HG02970 (cell line): ENCODE data around the gene LZTFL1.

Experiments used
- ATAC-seq: cut with Tn5 transposase; IDR thresholded peaks from one replicate; pipeline ENCODE4 v1.9.1; 2021; ENCODE audit warnings: mild to moderate bottlenecking, moderate library complexity, moderate number of reproducible peaks; ENCODE audit not compliant: unreplicated experiment, low FRiP score

The LZTFL1 gene, protein sequence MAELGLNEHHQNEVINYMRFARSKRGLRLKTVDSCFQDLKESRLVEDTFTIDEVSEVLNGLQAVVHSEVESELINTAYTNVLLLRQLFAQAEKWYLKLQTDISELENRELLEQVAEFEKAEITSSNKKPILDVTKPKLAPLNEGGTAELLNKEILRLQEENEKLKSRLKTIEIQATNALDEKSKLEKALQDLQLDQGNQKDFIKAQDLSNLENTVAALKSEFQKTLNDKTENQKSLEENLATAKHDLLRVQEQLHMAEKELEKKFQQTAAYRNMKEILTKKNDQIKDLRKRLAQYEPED

DNA sequence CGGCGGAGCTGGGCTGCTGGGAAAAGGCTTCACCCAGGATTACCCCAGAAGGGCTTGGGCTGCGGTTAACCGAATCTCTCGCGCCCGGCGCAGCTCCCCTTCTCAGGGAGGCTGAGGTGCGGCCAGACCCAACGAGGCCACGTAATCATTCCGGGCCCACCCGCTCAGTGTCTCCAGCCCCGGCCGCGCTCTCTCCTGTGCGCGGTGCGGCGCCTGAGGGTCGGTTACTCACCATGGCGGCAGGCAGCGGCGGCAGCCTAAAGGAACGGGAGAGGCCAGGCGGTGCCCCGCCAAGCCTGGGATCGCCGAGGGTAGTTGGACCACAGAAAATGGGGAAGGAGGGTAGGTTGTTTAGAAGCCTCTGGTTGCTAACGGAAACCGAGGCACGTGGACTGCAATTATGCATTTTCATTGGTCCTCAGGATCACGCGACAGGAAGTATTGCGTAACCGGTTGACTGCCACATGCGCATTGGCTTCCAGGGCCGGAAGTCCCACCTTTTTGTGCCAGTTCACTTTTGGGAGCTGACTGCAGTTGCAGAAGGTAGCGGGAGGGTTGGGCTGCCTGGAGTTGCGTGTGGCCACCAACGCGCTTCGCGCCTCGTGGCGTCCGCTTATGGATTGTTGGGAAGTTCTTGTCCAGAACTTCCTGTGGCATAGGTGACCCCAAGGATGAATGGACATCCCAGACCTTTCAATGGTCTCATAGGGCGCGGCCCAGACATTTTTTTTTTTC, at the start of gene LZTFL1:
Gene LZTFL1 (minus strand): TSS at position 363 of the 735 bp plus-strand sequence. CDS start 128 bp downstream, at position 235.
- ATAC-seq: peak; percentile 58

DNA sequence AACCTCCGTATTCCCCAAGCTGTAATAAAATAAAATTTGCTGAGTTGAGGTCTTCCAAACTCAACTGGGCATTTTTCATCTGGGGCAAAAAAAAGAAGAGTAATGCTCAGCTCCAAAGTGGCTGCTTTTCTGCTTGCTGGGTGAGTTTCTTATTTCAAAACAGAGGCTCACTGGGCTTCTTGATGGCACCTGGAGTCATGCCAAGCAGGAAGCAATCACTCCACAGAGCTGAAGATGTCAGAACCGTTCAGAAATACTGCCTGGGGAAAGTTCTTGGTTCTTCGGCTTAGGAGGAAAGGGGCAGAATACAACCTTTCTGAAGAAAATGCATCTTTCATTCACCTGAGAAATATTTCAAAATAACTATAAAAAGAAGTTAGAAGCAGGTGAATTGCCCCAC, 48.5 kb upstream of the LZTFL1 start:
- no peak for ATAC-seq

DNA sequence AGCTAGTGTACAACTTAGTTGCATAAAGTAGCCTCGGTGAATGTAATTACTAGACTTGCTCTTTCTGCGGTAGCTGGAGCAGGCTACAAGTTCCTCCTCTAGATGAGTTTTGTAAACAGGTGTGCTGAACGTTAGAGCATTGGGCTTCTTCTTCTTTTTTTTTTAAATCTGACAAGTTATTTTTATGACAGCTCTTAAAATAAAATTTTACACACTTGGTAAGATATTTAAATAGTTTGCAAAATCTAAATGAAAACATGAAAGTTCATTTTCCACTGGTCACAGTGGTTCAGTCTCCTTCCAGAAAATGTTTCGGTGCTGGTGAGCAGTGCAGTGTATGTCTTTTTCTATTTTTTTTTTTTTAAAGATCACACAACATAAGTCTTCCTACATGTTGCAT, 47.4 kb upstream of the LZTFL1 start:
- ATAC-seq: no peak

DNA sequence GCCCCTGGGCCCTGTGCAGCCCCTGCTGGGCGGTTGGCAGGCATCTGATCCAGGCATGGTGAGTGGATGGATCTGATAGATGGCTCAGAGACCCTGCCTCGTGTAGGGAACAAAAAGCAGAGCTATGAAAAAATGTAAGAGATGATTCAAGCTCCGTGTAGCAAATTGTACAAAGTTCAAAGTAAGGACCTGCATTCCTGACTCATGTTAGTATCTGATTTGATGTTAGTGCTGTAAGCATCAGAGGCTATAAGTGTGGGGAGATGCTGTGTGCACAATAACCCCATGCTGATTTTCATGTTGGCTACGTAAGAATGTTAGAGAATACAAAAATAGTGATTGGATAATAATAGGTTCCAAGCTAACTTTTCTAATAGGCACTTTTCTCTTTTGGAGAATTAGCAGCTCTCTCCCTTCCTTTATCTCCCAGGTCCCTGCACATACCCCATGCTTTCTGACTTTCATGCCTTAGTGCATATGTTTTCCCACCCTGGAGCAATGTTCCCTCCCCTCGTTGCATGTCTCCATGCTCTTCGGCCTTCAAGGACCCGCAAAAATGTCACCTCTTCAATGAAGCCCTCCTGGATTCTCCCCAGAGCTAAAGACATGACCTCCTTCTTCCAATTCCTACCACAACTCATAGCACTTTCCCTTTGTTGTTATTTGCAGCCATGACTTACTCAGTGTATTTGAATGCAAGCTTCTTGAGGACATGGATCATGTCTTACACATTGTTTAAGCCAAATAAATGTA, 46.0 kb upstream of the LZTFL1 start:
- ATAC-seq: no peak

DNA sequence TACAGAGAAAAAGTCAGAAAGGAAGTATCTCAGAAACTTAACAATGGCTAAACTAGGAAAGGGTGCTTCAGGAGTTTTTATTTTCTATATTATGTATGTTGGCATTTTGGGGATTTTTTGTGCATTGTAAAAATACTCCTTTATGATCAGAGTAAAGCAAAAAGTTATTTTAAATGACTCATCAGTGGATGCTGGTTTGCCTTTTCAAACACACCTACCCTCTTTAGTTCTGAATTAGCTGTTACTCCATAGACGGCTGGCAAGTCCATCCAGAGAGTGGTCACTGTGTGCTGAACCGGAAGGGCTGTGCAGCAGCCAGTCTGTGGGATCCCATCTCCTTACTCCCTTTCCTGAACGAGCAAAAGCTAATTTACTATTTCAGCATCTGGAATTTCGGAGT, 45.4 kb upstream of the LZTFL1 start:
- no peak for ATAC-seq

DNA sequence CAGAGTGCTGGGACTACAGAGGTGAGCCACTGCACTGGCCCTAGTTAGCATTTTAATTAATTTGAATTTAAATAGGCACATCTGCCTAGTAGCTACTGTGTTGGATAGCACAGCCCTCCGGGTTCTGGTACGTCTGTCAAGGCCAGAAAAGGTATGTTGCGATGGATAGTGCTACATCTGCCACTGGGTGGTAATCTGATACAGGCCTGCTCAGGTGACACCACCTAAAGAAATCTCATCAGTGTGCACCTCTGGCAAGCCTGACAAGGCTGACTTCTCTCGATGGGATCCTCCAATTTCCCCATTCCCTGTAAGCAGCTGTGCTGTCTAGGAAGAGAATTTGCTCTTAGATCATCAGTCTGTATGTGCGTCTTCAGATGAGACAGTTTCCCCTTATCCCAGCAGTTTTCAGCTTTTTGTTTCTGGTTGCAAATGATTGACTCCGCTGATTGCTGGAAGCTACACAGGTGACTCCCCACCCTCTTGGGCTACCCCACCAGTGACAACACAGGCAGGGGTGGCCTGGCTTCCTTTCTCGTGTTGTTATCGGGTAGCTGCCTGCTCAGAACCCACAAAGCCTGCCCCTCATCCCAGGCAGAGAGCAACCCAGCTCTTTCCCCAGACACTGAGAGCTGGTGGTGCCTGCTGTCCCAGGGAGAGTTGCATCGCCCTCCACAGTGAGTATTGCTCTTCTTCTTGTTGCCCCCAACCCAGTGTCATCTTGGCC, 44.2 kb upstream of the LZTFL1 start, which contains the start of gene CCR9:
Gene CCR9 (plus strand): TSS at position 565 of the 727 bp plus-strand sequence. CDS start 8,391 bp downstream, outside the sequence.
- ATAC-seq: no peak

DNA sequence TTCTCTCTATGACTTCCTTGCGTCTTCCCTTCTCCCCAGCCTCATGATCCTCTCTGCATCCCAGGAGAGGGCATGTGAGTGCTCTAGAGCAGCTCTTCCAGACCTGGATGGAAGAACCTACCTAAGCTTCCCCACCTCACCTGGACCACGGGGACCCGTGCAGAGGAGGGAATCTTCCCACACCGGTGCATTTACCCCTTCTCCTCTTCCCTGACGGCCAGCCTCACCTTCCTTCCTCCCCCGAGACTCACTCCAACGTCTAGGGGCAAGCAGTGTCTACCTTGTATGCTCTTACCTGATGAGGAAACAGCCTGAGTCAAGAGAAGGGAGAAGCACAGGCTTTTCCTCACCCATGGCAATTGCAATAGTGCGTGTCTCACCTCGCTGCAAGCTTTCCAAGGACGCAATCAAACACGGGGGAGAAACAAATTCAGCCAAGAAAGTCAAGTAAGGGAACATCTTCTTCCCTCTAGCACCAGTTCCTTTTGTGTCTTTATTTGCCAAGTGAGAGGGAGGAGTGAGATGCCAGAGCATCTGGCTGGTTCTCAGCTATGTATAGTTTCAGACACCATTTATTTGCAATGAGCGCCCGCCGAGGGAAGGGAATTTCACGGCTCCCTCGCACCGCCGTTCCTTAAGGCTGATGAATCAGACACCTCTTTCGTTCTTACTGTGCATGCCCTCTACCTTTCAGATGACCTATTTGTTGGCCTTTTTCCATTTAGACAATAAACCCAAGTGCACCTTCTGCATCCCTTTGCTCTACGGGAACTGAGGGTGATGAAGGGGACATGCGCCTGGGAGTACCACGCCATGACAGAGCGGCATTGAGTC, 42.7 kb upstream of the LZTFL1 start:
- ATAC-seq: no peak

DNA sequence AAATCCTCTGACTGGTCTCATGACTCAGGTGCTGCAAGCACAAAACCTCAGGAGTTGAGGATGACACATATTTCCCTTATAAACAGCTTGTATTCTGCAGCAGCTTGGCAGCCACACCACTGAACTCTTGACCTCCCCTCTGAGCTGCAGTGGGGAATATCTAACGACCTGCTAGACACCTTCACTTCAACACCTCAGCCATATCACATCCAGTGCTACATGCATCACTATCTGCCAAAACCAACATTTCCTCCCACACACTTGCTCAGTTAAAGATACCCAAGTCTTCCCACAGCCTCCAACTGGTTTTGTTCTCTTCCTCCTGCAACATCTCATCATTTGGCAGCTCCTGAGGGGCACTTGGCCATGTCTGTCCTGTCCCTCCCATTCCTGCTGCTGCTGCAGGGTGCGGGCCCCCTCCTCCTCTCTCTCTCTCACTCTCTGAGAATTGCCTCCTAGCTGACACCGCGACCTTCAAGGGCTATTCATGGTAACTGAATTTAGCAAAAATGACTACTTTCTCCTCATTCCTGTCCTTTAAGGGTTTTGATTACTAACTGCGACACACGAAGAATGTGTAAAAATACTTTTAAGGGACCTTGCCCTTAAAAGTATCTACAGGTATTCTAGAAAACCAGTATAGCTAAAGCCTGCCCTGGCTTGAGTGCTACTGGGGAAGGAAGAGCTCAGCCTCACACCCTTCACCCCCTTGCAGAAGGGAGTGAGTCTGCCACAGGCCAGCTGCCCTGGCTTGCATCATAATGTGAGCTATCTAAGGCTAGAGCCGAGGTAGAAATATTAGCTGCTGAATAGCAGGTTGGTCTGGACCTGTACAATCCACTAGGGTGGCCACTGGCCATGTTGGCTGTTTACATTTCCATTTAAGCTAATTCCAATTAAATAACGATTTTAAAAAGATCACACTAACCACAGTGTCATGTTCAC, 39.4 kb upstream of the LZTFL1 start:
- ATAC-seq: no peak

DNA sequence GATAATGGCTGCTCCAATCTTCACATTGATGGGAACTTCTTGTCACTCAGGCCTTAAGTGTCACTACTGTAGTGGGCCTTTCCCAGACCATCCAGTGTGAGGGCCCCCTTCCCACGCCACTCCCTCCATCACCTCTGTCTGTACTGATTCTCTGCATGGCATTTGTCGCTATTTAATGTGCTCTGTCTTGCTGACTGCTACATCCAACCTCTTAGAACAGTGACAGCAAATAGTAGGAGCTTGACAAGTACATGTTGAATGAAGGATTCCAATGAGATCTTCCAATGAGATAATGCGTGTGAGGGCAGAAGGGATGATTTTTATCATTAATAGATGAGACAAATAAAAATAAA, 38.8 kb upstream of the LZTFL1 start:
- ATAC-seq: no peak

DNA sequence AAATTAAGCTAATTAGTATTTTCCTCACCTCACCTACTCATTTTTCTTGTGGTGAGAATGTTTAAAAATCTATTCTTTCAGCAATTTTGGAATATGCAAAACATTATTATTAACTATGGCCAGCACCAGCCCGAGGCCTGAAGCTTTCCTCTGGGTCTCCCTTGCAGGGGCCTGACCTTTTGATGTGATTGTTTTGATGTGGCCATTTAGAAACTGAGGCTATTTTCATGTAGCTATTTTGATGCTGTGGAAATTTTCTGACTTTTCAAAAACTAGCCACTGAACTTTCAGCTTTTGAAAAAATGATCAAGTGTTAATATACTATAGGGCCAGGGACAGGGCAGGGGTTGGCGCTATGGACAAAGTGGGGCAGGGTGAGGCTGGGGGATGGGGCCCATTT, 36.2 kb upstream of the LZTFL1 start:
- ATAC-seq: no peak

DNA sequence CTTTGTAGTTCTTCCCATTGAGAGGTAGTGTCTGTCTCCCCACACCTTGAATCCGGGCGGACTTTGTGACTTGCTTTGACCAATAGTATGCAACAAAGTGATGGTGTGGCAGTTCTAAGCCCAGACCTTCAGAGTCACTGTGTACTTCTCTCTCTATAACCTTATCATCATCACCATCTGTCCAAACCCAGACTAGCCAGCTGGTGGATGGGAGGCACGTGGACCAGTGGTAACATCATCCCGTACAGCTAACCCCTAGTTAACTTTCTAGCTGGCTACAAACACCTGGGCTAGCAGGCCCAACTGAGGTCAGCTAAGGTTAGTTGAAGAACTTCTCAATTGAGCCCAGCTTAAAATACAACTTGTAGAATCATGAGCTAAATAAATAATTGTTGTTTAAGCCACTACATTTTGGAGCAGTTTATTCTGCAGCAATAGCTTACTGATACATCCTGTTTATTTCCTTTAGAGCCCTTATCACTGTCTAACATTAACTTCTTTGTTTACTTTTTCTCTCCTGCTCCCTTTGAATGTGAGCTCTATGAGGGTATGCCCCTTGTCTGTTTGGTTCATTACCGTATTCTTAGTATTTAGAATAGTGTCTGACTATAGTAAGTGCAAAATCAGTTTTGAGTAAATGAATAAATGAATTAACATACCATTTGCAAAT, 32.9 kb upstream of the LZTFL1 start:
- ATAC-seq: no peak

DNA sequence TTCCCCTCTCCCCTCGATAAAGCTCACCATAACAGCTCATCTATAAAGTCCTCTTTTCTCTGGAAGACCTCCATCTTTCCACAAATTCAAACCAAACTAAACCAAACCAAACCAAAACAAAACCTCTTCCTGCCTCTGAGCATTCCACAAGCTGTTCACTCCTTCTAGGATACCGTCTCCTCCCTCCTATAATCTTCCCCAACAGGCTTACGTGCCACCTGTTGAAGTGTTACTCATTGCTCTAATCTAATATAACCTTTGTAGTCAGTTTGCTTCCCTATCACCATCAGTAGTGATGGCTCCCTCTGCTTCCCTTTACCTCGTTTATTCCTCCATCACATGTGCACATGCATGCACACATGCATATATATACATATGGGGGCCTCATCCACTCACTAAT, 31.7 kb upstream of the LZTFL1 start:
- ATAC-seq: no peak

DNA sequence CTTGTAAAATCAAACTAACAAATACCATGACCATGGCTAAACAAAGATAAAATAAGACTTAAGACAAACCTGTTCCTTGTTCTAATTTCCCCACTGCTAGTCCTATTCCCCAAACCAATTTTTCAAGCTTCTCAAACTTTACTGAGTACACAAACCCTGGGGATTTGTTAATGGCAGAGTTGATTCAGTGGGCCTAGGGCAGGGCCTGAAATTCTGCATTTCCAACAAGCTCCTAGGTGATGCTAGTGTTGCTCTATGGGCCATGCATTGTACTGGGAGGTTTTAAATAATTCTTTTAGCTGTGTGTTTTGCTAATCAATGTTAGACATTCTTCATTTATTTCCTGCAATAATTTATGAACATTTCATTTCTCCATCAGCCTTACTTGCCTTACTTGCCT, 31.1 kb upstream of the LZTFL1 start:
- ATAC-seq: no peak

DNA sequence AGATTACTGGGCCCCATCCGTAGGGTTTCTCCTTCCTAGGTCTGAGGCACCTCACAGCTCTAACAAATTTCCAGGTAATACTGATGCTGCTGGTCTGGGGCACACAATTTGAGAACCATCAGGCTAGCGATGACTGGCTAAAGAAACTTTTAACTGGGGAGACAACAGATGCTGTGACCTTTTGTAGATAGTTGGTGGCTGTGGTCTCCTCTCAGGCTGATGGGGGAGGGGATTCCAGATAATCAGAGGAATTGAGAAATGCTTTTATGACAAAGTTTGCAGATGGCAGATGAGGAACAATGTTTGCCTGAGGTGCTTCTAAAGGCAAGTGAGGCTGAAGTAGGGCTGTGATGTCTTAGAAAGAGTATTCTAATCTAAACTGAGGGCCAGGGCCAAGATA, 30.6 kb upstream of the LZTFL1 start:
- ATAC-seq: no peak

DNA sequence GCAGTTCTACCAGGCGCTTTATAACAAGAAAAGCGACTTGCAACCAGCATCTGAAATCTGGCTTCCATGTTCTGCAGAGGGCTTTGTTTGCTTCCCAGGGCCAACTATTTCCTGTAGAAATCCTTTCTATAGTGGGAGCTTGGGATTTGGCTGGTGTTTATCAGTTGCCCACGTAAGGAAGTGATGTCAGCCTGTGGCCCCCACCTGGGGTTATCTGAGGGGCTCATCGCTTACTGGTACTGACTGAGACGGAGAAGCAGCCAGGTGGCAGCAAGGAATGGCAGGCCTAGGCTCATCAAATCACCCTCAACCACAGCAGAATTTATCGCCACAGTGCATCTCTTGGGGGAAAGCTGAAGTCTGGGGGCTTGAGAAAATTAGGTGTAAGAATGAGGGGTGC, 29.9 kb upstream of the LZTFL1 start:
- ATAC-seq: no peak

DNA sequence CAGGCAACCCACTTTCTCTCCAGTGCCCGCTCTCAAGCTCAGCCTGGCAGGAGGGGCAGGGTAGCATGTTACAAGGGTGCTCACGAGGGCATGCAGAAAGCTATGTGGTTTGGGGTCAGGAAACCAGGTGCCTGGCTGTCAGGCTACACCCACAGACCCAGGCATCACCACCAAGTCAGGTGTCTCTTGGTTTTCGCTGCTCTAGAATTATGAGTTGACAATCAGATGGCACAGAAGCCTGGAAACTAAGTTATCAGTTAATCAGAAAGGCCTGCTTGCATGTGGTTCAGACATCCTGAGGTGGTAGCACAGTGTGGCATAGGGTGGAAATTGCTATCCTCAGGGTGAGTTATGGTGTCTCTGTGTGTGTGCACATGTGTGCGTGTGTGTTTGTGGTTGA, 28.2 kb upstream of the LZTFL1 start:
- ATAC-seq: no peak

DNA sequence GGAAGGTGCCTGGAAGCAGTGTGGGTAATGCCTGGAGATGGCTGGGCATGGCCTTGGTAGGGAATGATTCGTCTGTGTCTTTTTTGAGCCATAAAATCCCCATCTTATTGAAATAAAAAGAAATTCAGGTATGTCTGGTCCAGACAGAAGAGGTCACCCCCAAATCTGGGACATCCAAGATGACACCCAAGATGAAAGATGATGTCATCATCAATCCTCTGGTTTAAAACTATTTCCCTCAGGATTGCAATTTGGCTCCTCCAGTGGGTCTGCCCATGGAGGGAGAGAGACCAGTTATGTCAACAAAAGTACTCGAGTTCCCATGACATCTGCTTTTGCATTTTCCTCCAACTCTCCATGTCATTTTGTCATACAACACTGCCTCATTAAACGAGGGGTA, 27.7 kb upstream of the LZTFL1 start:
- ATAC-seq: no peak

DNA sequence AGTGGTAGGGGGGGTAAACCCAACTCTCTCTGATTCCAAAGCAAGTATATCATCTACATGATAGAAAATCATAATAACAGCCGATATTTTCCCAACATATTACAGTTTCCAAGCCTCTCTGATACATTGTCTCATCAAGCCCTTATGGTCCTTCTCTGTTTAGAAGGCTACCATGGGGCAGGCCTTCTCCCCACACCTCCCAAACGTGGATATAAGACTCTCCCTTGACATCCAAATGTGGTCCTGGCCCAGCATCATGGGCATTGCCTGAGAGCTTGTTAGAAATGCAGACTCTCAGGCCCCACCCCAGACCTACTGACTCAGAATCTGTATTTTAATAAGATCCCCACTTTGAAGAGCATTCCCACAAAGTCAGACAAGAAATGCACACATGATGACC, 26.7 kb upstream of the LZTFL1 start:
- no peak for ATAC-seq
